Uterus (tissue), 4 donors: Measurements from ENCODE around the gene MICU2. TPM values are rescaled to one million over a fixed set of nuclear protein-coding genes. Genes with fewer than 3 reads are reported as not detected.

Source experiments
- DNase-seq, 2 donors: peaks; one replicate each; pipeline ENCODE4 v3.0.0-alpha.2; 2019 to 2020
- H3K27ac ChIP-seq, 2 donors: fragments of 200-600 bp; sonication (generic); 1 replicate in 1 of 2; 2 replicates in 1 of 2; pipeline ENCODE4 v1.5.1; 2016 to 2018
- H3K27me3 ChIP-seq, 2 donors: fragments of 200-600 bp; sonication (generic); one replicate each; pipeline ENCODE4 v1.5.1; 2018 to 2019; ENCODE audit warnings: control low read depth in 1 of 2
- H3K36me3 ChIP-seq, 2 donors: fragments of 200-600 bp; sonication (generic); one replicate each; pipeline ENCODE4 v1.5.1; 2019; ENCODE audit warnings: control low read depth in 1 of 2
- H3K4me1 ChIP-seq, 2 donors: fragments of 200-600 bp; sonication (generic); one replicate each; pipeline ENCODE4 v1.5.1; 2018 to 2019; ENCODE audit warnings: control low read depth in 1 of 2
- H3K4me3 ChIP-seq, 2 donors: fragments of 200-600 bp; sonication (generic); 1 replicate in 1 of 2; 2 replicates in 1 of 2; pipeline ENCODE4 v1.5.1; 2018 to 2019; ENCODE audit warnings: mild to moderate bottlenecking in 1 of 2
- H3K9me3 ChIP-seq, 2 donors: fragments of 200-600 bp; sonication (generic); one replicate each; pipeline ENCODE4 v1.5.1; 2019; ENCODE audit warnings: control low read depth in 1 of 2
- CTCF ChIP-seq, 4 experiments: fragments of 200-600 bp in 2 of 4; fragments of 450-650 bp in 2 of 4; sonication (generic) in 2 of 4; IDR thresholded peaks; one replicate each; pipeline ENCODE4 v1.5.1; 2016 to 2019; ENCODE audit warnings: antibody characterized with exemption in 4 of 4, mild to moderate bottlenecking in 2 of 4, moderate library complexity in 1 of 4
- POLR2A ChIP-seq, 2 donors: fragments of 450-650 bp; IDR thresholded peaks; one replicate each; pipeline ENCODE4 v1.6.1; 2016; ENCODE audit warnings: antibody characterized with exemption in 2 of 2, mild to moderate bottlenecking in 1 of 2, moderate library complexity in 1 of 2
- intact Hi-C: fragments of 100-400 bp; cut with DNase I; formaldehyde crosslinking; loops from one replicate; pipeline ENCODE4 v1.15.1; 2023; ENCODE audit warnings: low total_unique reads
- total RNA-seq, 4 donors: library from RNA; depleted of rRNA in 3 of 4; stranded (reverse); fragments of >200 nt in 3 of 4; gene quantifications; one replicate each; pipeline versions ENCODE4 v1.1.0 to v1.2.4, GENCODE V29; 2014 to 2023
- donor health status: DM: yes; HTN: yes; CAD: no.

MICU2 gene
- total RNA-seq, 4 donors from 2014 or later: 19.4 to 141 (median 36.8) TPM

- no peak overlapping the region for H3K4me3 ChIP-seq
- H3K36me3 ChIP-seq: no peaks in the 10 kb centered on the region
- H3K9me3 ChIP-seq: no peaks in the 10 kb centered on the region
- TF ChIP-seq CTCF (IDR thresholded peaks at IDR 0.05) (no peak), POLR2A (IDR thresholded peaks at IDR 0.05) (no peak)
- no peak for DNase-seq
- no peak overlapping the region for H3K27ac ChIP-seq
- no peaks in the 10 kb centered on the region for H3K27me3 ChIP-seq
- H3K4me1 ChIP-seq: no peaks in the 10 kb centered on the region
- intact Hi-C loops: no loop called here
Observed at GRCh38 chr13:21511849-21512248, 92.1 kb downstream of the MICU2 start.

GRCh38 chr13:21504379-21504778 lies 99.6 kb downstream of the MICU2 start:
- Histone ChIP-seq H3K9me3 (no peaks in the 10 kb centered on the region), H3K27ac (no peak overlapping the region), H3K4me1 (no peaks in the 10 kb centered on the region), H3K27me3 (no peaks in the 10 kb centered on the region), H3K36me3 (no peaks in the 10 kb centered on the region), H3K4me3 (no peak overlapping the region)
- DNase-seq: no peak
- no peak for TF ChIP-seq POLR2A (IDR thresholded peaks at IDR 0.05)
- no peak for TF ChIP-seq CTCF (IDR thresholded peaks at IDR 0.05)
- intact Hi-C loops: no loop called here

GRCh38 chr13:21501686-21502085 lies 102.3 kb downstream of the MICU2 start:
- H3K27ac ChIP-seq: no peak overlapping the region
- DNase-seq: no peak
- no peaks in the 10 kb centered on the region for H3K36me3 ChIP-seq
- no peak for TF ChIP-seq CTCF (IDR thresholded peaks at IDR 0.05)
- TF ChIP-seq POLR2A (IDR thresholded peaks at IDR 0.05): no peak
- H3K9me3 ChIP-seq: no peaks in the 10 kb centered on the region
- no peaks in the 10 kb centered on the region for H3K4me1 ChIP-seq
- intact Hi-C loops: no loop called here
- no peak overlapping the region for H3K4me3 ChIP-seq
- H3K27me3 ChIP-seq: no peaks in the 10 kb centered on the region

DNA sequence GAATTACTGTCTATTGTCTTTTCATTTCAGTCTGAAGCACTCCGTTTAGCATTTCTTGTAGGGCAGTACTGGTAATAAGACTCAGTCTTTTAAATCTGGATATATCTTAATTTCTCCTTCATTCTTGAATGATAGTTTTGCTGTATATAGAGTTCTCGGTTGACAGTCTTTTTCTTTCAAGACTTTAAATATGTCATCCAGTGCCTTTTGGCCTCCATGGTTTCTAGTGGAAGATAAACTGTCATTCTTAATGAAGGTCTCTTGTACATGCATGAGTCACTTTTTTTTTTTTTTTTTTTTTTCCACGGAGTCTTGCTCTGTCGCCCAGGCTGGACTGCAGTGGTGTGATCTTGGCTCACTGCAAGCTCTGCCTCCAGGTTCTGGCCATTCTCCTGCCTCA lies 117.6 kb downstream of the MICU2 start:
- no peak overlapping the region for H3K4me3 ChIP-seq
- intact Hi-C loops: loop anchor here (10.0 kb wide), 1 partner anchor 372 kb away; no protein-coding TSS in a partner anchor
- no peaks in the 10 kb centered on the region for H3K36me3 ChIP-seq
- peaks cover 0 to 7% of the 10 kb centered on the region in 2 donors for H3K9me3 ChIP-seq
- no peaks in the 10 kb centered on the region for H3K4me1 ChIP-seq
- no peaks in the 10 kb centered on the region for H3K27me3 ChIP-seq
- no peak overlapping the region for H3K27ac ChIP-seq
- TF ChIP-seq CTCF (IDR thresholded peaks at IDR 0.05): no peak
- no peak for TF ChIP-seq POLR2A (IDR thresholded peaks at IDR 0.05)
- DNase-seq: no peak

- intact Hi-C loops: loop anchor here (10.0 kb wide), 1 partner anchor 369 kb away; no protein-coding TSS in a partner anchor
- DNase-seq: no peak
- Histone ChIP-seq H3K36me3 (no peaks in the 10 kb centered on the region), H3K9me3 (peaks cover 0 to 7% of the 10 kb centered on the region in 2 donors), H3K27me3 (no peaks in the 10 kb centered on the region), H3K4me1 (no peaks in the 10 kb centered on the region), H3K27ac (no peak overlapping the region), H3K4me3 (no peak overlapping the region)
- TF ChIP-seq CTCF (IDR thresholded peaks at IDR 0.05): no peak
- no peak for TF ChIP-seq POLR2A (IDR thresholded peaks at IDR 0.05)
Observed at GRCh38 chr13:21483748-21484147, 120.2 kb downstream of the MICU2 start.
